Keratinocyte (primary cell): ENCODE measurements around the gene RASIP1. TPM values are rescaled to one million over a fixed set of nuclear protein-coding genes. Genes with fewer than 3 reads are reported as not detected.

Source experiments
- DNase-seq: peaks from one replicate; pipeline ENCODE4 v3.0.0-alpha.2; 2011; ENCODE audit warnings: low read depth, missing footprints, low spot score
- FAIRE-seq: peaks from 2 replicates; lab custom pipeline; 2011; peaks lifted over from hg19 to GRCh38; lab: Jason Lieb, UNC
- H2AFZ ChIP-seq: 2 replicates; pipeline ENCODE4 v1.6.0; 2012; ENCODE audit warnings: low read length, control low read depth, inconsistent platforms; ENCODE audit not compliant: control insufficient read depth
- H3K27ac ChIP-seq: 2 replicates; pipeline ENCODE4 v1.5.1; 2011; ENCODE audit warnings: low read length; ENCODE audit not compliant: control insufficient read depth, insufficient read depth
- H3K27me3 ChIP-seq: 3 replicates; pipeline ENCODE4 v1.6.0; 2011; ENCODE audit warnings: low read length; ENCODE audit not compliant: control insufficient read depth, insufficient read depth; ENCODE audit errors: extremely low read depth
- H3K36me3 ChIP-seq, 2 experiments: 2 replicates in 1 of 2; 3 replicates in 1 of 2; pipeline ENCODE4 v1.5.1; 2011; ENCODE audit warnings: low read length in 2 of 2, mild to moderate bottlenecking in 1 of 2; ENCODE audit not compliant: control insufficient read depth in 2 of 2, insufficient read depth in 2 of 2; ENCODE audit errors: extremely low read depth in 1 of 2
- H3K4me1 ChIP-seq: 3 replicates; pipeline ENCODE4 v1.5.1; 2011; ENCODE audit warnings: low read length; ENCODE audit not compliant: control insufficient read depth, insufficient read depth; ENCODE audit errors: extremely low read depth
- H3K4me2 ChIP-seq: 3 replicates; pipeline ENCODE4 v1.6.0; 2011; ENCODE audit warnings: low read depth, low read length; ENCODE audit not compliant: control insufficient read depth, insufficient read depth; ENCODE audit errors: extremely low read depth
- H3K4me3 ChIP-seq, 3 experiments: fragments of 200-600 bp in 1 of 3; sonication (generic) in 1 of 3; 2 replicates in 2 of 3; 3 replicates in 1 of 3; pipeline ENCODE4 v1.5.1; 2011 to 2016; ENCODE audit warnings: low read length in 3 of 3, mild to moderate bottlenecking in 3 of 3, control low read depth in 2 of 3, inconsistent platforms in 1 of 3, low read depth in 1 of 3, mixed read lengths in 1 of 3, mixed run types in 1 of 3, moderate library complexity in 1 of 3; ENCODE audit not compliant: control insufficient read depth in 2 of 3, insufficient read depth in 2 of 3; ENCODE audit errors: extremely low read depth in 1 of 3
- H3K79me2 ChIP-seq: 2 replicates; pipeline ENCODE4 v1.6.0; 2012; ENCODE audit warnings: low read length; ENCODE audit not compliant: control insufficient read depth, insufficient read depth
- H3K9ac ChIP-seq: 3 replicates; pipeline ENCODE4 v1.6.0; 2011; ENCODE audit warnings: low read length; ENCODE audit not compliant: control insufficient read depth, insufficient read depth; ENCODE audit errors: extremely low read depth
- H3K9me1 ChIP-seq: 3 replicates; pipeline ENCODE4 v1.6.0; 2011; ENCODE audit warnings: low read length; ENCODE audit not compliant: control insufficient read depth, insufficient read depth; ENCODE audit errors: extremely low read depth
- H3K9me3 ChIP-seq: 2 replicates; pipeline ENCODE4 v1.5.1; 2012; ENCODE audit warnings: low read depth, low read length; ENCODE audit not compliant: control insufficient read depth
- H4K20me1 ChIP-seq: 3 replicates; pipeline ENCODE4 v1.6.0; 2011; ENCODE audit warnings: low read length; ENCODE audit not compliant: control insufficient read depth, insufficient read depth; ENCODE audit errors: extremely low read depth
- EZH2 ChIP-seq: IDR thresholded peaks from one replicate; pipeline ENCODE4 v1.6.1; 2012; ENCODE audit warnings: inconsistent platforms, mild to moderate bottlenecking, low read length, moderate library complexity
- dilution Hi-C: fragments of 300-500 bp; cut with MboI; formaldehyde crosslinking; loops from one replicate; pipeline ENCODE4 v1.7.0; 2020; ENCODE audit warnings: low sequenced_read_pairs; ENCODE audit not compliant: extremely low pct_ligation_motif_present
- polyA plus RNA-seq, 5 experiments: library from polyadenylated mRNA; depleted of rRNA in 3 of 5; stranded (reverse) in 3 of 5; stranded (forward) in 1 of 5; unstranded in 1 of 5; fragments of >200 nt; gene quantifications; 1 replicate in 1 of 5; 2 replicates in 3 of 5; 3 replicates in 1 of 5; pipeline versions ENCODE4 v1.2.1 to v1.2.3, GENCODE V29; 2011 to 2012; ENCODE audit warnings: missing spikeins in 2 of 5, low read depth in 1 of 5, low replicate concordance in 1 of 5
- TF ChIP-seq, protein P1 (sequence below), 3 experiments: IDR thresholded peaks in 1 of 3; conservative IDR thresholded peaks in 1 of 3; optimal IDR thresholded peaks in 1 of 3; 2 replicates in 2 of 3; 3 replicates in 1 of 3; pipeline versions ENCODE3 to v1.5.1; 2011; ENCODE audit warnings: low read length in 3 of 3, mild to moderate bottlenecking in 3 of 3, moderate library complexity in 2 of 3, control low read depth in 1 of 3, inconsistent platforms in 1 of 3; ENCODE audit not compliant: insufficient read depth in 2 of 3; ENCODE audit errors: extremely low read depth in 1 of 3

RASIP1 gene
- polyA plus RNA-seq, 1 donor (not counting 4 experiments of a cell fraction or from before 2014, with no cell fraction given) = 2.3 TPM

DNA sequence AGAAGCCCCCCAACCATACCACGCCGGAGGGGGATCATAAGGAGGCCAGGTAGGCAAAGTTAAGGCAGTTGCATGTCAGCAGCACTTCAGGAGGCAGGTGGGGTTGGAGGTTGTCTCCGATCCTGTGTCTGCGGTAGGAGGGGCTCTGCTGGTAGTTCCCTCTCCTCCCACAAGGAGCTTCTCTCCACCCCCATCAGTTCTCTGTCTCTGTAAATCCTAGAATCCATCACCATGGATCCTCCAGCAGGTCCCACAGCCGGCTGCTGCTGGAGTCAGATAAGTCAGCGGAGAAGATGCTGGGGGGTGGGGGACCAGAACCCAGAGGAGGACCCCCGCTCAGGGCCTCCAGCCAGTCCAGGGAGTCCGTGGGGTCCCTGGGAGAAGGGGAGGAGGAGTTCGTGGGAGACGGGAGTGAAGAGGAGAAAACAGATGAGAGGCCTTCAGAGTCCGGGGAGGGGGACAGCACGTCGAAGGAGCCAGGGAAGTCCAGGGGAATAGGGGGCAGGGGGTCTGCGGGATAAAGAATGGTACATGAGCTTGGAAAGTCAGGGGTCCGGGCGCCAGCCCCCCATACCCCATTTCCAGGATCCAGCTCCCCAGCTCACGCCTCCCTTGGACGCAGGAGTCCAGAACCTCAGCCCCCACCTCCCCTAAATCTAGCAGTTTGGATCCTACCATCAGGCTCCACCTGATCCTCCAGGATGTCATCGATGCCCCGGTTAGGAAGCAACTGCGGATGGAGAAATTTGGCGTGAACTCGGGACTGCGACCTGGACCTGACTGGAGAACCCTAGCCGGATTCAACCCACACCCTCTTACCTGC is 27.2 kb downstream of the RASIP1 start:
- Histone ChIP-seq H3K27ac (peak overlapping the region; percentile 49), H3K4me3 (peak overlapping the region; percentile 71 to 94 (median 81)), H3K36me3 (no peaks in the 10 kb centered on the region), H3K27me3 (no peaks in the 10 kb centered on the region), H3K4me1 (peaks cover 30% of the 10 kb centered on the region), H3K4me2 (peak overlapping the region; percentile 89), H4K20me1 (no peaks in the 10 kb centered on the region), H3K9me1 (no peaks in the 10 kb centered on the region), H3K79me2 (peaks cover 4% of the 10 kb centered on the region), H2AFZ (peak overlapping the region; percentile 96), H3K9ac (peak overlapping the region; percentile 73), H3K9me3 (no peaks in the 10 kb centered on the region)
- DNase-seq = no peak
- dilution Hi-C loops = no loop called here
- TF ChIP-seq EZH2 = no peak
- TF ChIP-seq, protein P1, sequence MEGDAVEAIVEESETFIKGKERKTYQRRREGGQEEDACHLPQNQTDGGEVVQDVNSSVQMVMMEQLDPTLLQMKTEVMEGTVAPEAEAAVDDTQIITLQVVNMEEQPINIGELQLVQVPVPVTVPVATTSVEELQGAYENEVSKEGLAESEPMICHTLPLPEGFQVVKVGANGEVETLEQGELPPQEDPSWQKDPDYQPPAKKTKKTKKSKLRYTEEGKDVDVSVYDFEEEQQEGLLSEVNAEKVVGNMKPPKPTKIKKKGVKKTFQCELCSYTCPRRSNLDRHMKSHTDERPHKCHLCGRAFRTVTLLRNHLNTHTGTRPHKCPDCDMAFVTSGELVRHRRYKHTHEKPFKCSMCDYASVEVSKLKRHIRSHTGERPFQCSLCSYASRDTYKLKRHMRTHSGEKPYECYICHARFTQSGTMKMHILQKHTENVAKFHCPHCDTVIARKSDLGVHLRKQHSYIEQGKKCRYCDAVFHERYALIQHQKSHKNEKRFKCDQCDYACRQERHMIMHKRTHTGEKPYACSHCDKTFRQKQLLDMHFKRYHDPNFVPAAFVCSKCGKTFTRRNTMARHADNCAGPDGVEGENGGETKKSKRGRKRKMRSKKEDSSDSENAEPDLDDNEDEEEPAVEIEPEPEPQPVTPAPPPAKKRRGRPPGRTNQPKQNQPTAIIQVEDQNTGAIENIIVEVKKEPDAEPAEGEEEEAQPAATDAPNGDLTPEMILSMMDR (optimal IDR thresholded peaks at IDR 0.05 in 1 of 3, IDR thresholded peaks at IDR 0.05 in 1 of 3, conservative IDR thresholded peaks at IDR 0.05 in 1 of 3; ENCODE audit: extremely low read depth in 1 of 3, insufficient read depth in 2 of 3, low read length in 3 of 3) = peak in 2 of 3 experiments; percentile 29 to 32
- no peak for FAIRE-seq

DNA sequence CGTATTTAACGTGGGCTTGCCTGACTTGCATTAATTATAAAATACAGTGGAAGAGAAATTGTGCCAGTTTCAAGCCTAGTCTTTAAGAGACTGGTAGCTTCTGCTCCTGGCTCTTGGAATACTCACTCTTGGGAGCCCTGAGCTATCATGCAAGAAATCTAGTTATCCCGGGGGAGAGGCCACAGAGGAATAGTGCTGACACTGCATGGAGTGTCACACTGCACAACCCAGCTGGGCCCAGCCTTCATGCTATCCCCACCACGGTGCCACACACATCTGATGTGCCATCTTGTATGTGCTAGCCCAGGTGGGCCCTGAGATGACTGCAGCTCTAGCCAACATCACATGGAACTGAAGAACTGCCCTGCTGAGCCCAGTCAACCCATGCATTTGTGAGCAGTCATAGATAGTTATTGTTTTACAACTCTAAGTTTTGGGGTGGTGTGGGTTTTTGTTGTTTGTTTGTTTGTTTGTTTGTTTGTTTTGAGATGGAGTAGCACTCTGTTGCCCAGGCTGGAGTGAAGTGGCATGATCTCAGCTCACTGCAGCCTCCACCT is 29.2 kb downstream of the RASIP1 start:
- dilution Hi-C loops = no loop called here
- no peak for TF ChIP-seq EZH2
- TF ChIP-seq, protein P1 (optimal IDR thresholded peaks at IDR 0.05 in 1 of 3, IDR thresholded peaks at IDR 0.05 in 1 of 3, conservative IDR thresholded peaks at IDR 0.05 in 1 of 3; ENCODE audit: extremely low read depth in 1 of 3, insufficient read depth in 2 of 3, low read length in 3 of 3) = no peak
- no peaks in the 10 kb centered on the region for H3K9me1 ChIP-seq

More for the DNA sequence above, 29.2 kb downstream of the RASIP1 start:
- Histone ChIP-seq H3K9me3 (no peaks in the 10 kb centered on the region), H3K27ac (no peak overlapping the region), H3K27me3 (no peaks in the 10 kb centered on the region), H4K20me1 (no peaks in the 10 kb centered on the region), H3K4me1 (peaks cover 24% of the 10 kb centered on the region), H3K36me3 (no peaks in the 10 kb centered on the region), H3K79me2 (peaks cover 4% of the 10 kb centered on the region), H2AFZ (no peak overlapping the region), H3K9ac (no peak overlapping the region), H3K4me2 (no peak overlapping the region), H3K4me3 (no peak overlapping the region)
- DNase-seq (no peak), FAIRE-seq (no peak)
